ENCODE data around the gene ASPN. TPM values are rescaled to one million over a fixed set of nuclear protein-coding genes. Genes with fewer than 3 reads are reported as not detected.

The ASPN gene
- total and polyA plus RNA-seq, 4 donors, result 1.3 to 18.9 (median 1.8) TPM

DNA sequence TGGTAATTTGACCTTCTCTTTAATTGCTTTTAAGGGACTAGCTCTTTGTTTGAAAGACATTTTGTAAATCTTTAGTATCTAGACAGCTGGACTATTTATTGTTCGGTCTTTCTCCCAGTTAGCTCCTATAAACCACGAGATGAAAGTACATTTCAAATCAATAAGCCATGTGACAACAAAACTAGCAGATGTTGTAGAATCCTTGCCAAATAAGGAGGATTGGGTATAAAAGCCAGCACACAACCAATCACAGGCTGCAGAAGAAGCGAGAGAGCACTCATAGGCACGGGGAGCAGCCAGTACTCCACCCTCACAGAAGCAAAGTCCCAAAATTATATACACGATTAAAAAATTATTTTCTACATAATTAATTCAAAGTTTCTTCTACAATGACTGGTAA is 50.0 kb downstream of the ASPN start:
- Histone ChIP-seq H3K4me1 (ENCODE audit: control insufficient read depth in 5 of 5, insufficient read depth in 5 of 5, low read length in 5 of 5) (peaks cover 0 to 10% (median 0%) of the 10 kb centered on the region in 5 donors), H3K36me3 (ENCODE audit: control insufficient read depth in 4 of 4, insufficient read depth in 4 of 4, low read length in 4 of 4) (no peaks in the 10 kb centered on the region), H3K4me3 (no peak overlapping the region), H3K27ac (ENCODE audit: low read depth in 1 of 2, low read length in 1 of 2) (no peak overlapping the region), H3K9me3 (ENCODE audit: control insufficient read depth in 4 of 4, insufficient read depth in 3 of 4, low read length in 3 of 4) (no peaks in the 10 kb centered on the region), H3K27me3 (ENCODE audit: control insufficient read depth in 3 of 3, insufficient read depth in 3 of 3, low read length in 2 of 3) (no peaks in the 10 kb centered on the region), H3K9ac (ENCODE audit: insufficient read depth in 1 of 2, low read length in 2 of 2) (no peak overlapping the region)
- peak in 2 of 3 donors; percentile 62 to 77 for DNase-seq
- no peak for ATAC-seq (ENCODE audit: insufficient read depth, low FRiP score)
- 84 to 87% methylated on average over 5 of the region's 5 CpGs for WGBS, 2 donors
- TF ChIP-seq, protein P1, sequence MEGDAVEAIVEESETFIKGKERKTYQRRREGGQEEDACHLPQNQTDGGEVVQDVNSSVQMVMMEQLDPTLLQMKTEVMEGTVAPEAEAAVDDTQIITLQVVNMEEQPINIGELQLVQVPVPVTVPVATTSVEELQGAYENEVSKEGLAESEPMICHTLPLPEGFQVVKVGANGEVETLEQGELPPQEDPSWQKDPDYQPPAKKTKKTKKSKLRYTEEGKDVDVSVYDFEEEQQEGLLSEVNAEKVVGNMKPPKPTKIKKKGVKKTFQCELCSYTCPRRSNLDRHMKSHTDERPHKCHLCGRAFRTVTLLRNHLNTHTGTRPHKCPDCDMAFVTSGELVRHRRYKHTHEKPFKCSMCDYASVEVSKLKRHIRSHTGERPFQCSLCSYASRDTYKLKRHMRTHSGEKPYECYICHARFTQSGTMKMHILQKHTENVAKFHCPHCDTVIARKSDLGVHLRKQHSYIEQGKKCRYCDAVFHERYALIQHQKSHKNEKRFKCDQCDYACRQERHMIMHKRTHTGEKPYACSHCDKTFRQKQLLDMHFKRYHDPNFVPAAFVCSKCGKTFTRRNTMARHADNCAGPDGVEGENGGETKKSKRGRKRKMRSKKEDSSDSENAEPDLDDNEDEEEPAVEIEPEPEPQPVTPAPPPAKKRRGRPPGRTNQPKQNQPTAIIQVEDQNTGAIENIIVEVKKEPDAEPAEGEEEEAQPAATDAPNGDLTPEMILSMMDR (IDR thresholded peaks at IDR 0.05; ENCODE audit: control extremely low read depth, extremely low read depth), result no peak

DNA sequence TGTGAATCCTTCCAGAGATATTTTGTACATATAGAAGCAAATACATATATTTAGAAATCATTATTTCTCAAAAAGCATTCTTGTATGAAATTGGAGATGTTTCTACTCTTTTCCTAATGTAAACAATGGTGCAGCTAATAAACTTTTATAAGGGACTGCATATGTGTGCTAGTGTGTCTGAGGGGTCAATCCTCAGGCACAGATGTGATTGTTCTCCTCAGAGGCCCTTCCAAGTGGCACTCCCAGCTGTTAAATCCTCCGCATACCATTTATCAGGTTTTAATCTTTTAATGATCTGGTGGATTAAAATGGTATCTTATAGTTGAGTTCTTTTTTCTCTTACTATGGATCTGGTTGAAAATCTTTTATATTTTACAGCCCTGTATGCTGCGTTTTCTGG is 52.5 kb downstream of the ASPN start:
- no peaks in the 10 kb centered on the region for H3K27me3 ChIP-seq (ENCODE audit: control insufficient read depth in 3 of 3, insufficient read depth in 3 of 3, low read length in 2 of 3)
- no peaks in the 10 kb centered on the region for H3K36me3 ChIP-seq (ENCODE audit: control insufficient read depth in 4 of 4, insufficient read depth in 4 of 4, low read length in 4 of 4)
- peaks cover 0 to 27% (median 9%) of the 10 kb centered on the region in 5 donors for H3K4me1 ChIP-seq (ENCODE audit: control insufficient read depth in 5 of 5, insufficient read depth in 5 of 5, low read length in 5 of 5)
- ATAC-seq (ENCODE audit: insufficient read depth, low FRiP score), result no peak
- TF ChIP-seq, protein P1 (IDR thresholded peaks at IDR 0.05; ENCODE audit: control extremely low read depth, extremely low read depth), result no peak
- no peaks in the 10 kb centered on the region for H3K9me3 ChIP-seq (ENCODE audit: control insufficient read depth in 4 of 4, insufficient read depth in 3 of 4, low read length in 3 of 4)
- H3K4me3 ChIP-seq, result no peak overlapping the region
- no peak overlapping the region for H3K9ac ChIP-seq (ENCODE audit: insufficient read depth in 1 of 2, low read length in 2 of 2)
- no peak overlapping the region for H3K27ac ChIP-seq (ENCODE audit: low read depth in 1 of 2, low read length in 1 of 2)
- 69 to 71% methylated on average over 2 of the region's 2 CpGs for WGBS, 2 donors
- DNase-seq, result peak in 2 of 3 donors; percentile 31 to 59

DNA sequence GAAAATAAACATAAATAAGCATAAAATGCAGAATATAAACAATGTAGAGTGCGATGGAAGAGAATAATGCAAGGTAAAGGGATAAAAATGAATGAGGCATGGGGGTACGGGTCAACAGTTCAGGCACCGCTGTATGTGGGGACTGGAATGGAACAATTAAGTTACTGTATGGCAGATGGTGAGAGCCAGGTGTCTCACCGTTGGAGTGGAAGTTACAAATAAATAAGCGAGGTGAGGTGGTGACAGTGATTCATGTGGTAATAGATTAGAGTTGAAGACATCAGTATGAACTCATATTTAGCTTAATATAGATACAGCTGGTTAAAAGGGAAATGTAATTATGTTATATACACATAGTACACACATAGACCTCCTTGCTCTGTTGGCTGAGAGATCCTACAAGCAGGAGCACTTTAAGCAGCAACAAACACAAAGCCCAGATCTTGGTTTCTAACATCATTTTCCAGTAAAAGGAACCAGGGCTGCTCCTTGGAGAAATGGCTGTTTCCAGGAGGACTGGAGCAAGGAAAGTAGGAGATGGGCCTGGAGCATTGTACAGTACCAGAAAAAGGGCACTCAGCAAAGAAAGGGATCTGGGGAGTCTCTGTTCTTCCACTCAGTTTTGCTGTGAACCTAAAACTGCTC is 55.7 kb downstream of the ASPN start:
- TF ChIP-seq, protein P1 (IDR thresholded peaks at IDR 0.05; ENCODE audit: control extremely low read depth, extremely low read depth), result no peak
- Histone ChIP-seq H3K4me1 (ENCODE audit: control insufficient read depth in 5 of 5, insufficient read depth in 5 of 5, low read length in 5 of 5) (peaks cover 0 to 45% (median 9%) of the 10 kb centered on the region in 5 donors), H3K27ac (ENCODE audit: low read depth in 1 of 2, low read length in 1 of 2) (no peak overlapping the region), H3K9me3 (ENCODE audit: control insufficient read depth in 4 of 4, insufficient read depth in 3 of 4, low read length in 3 of 4) (no peaks in the 10 kb centered on the region), H3K4me3 (no peak overlapping the region), H3K27me3 (ENCODE audit: control insufficient read depth in 3 of 3, insufficient read depth in 3 of 3, low read length in 2 of 3) (no peaks in the 10 kb centered on the region), H3K36me3 (ENCODE audit: control insufficient read depth in 4 of 4, insufficient read depth in 4 of 4, low read length in 4 of 4) (no peaks in the 10 kb centered on the region), H3K9ac (ENCODE audit: insufficient read depth in 1 of 2, low read length in 2 of 2) (peak overlapping the region in 1 of 2 donors; percentile 72)
- ATAC-seq (ENCODE audit: insufficient read depth, low FRiP score), result no peak
- peak in 2 of 3 donors; percentile 52 to 54 for DNase-seq
- 78 to 80% methylated on average over 5 of the region's 5 CpGs for WGBS, 2 donors

All from lung (tissue), 12 donors.